ENCODE results near the gene NMNAT2. TPM values are rescaled to one million over a fixed set of nuclear protein-coding genes. Genes with fewer than 3 reads are reported as not detected.

Gene NMNAT2
- polyA plus RNA-seq, 3 donors: 0.22 to 0.43 TPM; not detected in 1

- Histone ChIP-seq H4K20me1 (ENCODE audit: insufficient read depth, low read length) (no peaks in the 10 kb centered on the region), H3K9me3 (replicated peaks in 1 of 2; ENCODE audit: control insufficient read depth in 1 of 2, insufficient read depth in 1 of 2, low read length in 2 of 2) (no peaks in the 10 kb centered on the region), H3K79me2 (ENCODE audit: insufficient read depth, low read length) (no peaks in the 10 kb centered on the region), H3K27me3 (ENCODE audit: control insufficient read depth in 2 of 2, insufficient read depth in 2 of 2, low read length in 2 of 2) (peaks cover 7 to 9% of the 10 kb centered on the region in 2 donors), H3K36me3 (replicated peaks in 1 of 2; ENCODE audit: control insufficient read depth in 1 of 2, insufficient read depth in 2 of 2, low read length in 2 of 2) (no peaks in the 10 kb centered on the region), H3K4me3 (replicated peaks in 1 of 3; ENCODE audit: low read depth in 2 of 3, low read length in 3 of 3) (no peak overlapping the region), H3K4me2 (replicated peaks; ENCODE audit: extremely low read depth, low read length, poor library complexity, severe bottlenecking) (no peak overlapping the region), H3K4me1 (ENCODE audit: control insufficient read depth in 1 of 2, insufficient read depth in 2 of 2, low read length in 2 of 2) (no peaks in the 10 kb centered on the region), H2AFZ (ENCODE audit: insufficient read depth, low read depth, low read length, poor library complexity, severe bottlenecking) (no peak overlapping the region), H3K9ac (ENCODE audit: insufficient read depth, low read length, poor library complexity, severe bottlenecking) (no peak overlapping the region), H3K27ac (ENCODE audit: low read depth in 1 of 2, low read length in 2 of 2) (no peak overlapping the region)
- 90% methylated on average over 2 of the region's 6 CpGs for WGBS (ENCODE audit: insufficient coverage)
- Mint-ChIP-seq H3K4me1 (peaks cover 5% of the 10 kb centered on the region), H3K9me3 (peaks cover 0 to 7% (median 4%) of the 10 kb centered on the region in 7 donors), H3K36me3 (no peaks in the 10 kb centered on the region), H3K27me3 (ENCODE audit: low read depth in 3 of 3) (peaks cover 12 to 20% (median 19%) of the 10 kb centered on the region in 3 donors), H3K4me3 (no peak overlapping the region), H3K27ac (no peak overlapping the region)
- intact Hi-C loops (cut with micrococcal nuclease): no loop called here
- no peak for DNase-seq
- TF ChIP-seq, protein P1, sequence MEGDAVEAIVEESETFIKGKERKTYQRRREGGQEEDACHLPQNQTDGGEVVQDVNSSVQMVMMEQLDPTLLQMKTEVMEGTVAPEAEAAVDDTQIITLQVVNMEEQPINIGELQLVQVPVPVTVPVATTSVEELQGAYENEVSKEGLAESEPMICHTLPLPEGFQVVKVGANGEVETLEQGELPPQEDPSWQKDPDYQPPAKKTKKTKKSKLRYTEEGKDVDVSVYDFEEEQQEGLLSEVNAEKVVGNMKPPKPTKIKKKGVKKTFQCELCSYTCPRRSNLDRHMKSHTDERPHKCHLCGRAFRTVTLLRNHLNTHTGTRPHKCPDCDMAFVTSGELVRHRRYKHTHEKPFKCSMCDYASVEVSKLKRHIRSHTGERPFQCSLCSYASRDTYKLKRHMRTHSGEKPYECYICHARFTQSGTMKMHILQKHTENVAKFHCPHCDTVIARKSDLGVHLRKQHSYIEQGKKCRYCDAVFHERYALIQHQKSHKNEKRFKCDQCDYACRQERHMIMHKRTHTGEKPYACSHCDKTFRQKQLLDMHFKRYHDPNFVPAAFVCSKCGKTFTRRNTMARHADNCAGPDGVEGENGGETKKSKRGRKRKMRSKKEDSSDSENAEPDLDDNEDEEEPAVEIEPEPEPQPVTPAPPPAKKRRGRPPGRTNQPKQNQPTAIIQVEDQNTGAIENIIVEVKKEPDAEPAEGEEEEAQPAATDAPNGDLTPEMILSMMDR (IDR thresholded peaks at IDR 0.05): no peak
Measured at GRCh38 chr1:183385340-183386144, 32.6 kb downstream of the NMNAT2 start.

DNA sequence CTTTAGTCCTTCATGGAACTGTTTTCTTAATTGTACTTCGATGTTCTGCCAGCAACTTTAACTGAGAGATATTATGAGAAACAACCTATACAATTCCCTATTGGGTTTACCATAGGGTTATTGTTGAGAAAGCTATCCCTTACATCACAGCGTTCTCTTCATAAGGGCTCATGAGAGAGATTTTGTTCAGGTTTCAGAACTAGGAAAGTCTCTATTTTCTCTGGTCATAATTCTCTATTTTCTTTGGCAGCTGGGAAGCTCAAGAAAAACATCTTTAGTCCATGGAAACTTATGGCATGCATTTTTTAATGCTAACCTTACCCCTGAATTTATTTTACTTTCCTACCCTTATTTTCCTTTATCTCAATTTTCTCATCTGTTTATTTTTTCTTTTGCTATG lies 38.2 kb downstream of the NMNAT2 start:
- Histone ChIP-seq H4K20me1 (ENCODE audit: insufficient read depth, low read length) (no peaks in the 10 kb centered on the region), H3K9me3 (replicated peaks in 1 of 2; ENCODE audit: control insufficient read depth in 1 of 2, insufficient read depth in 1 of 2, low read length in 2 of 2) (no peaks in the 10 kb centered on the region), H3K36me3 (replicated peaks in 1 of 2; ENCODE audit: control insufficient read depth in 1 of 2, insufficient read depth in 2 of 2, low read length in 2 of 2) (no peaks in the 10 kb centered on the region), H3K4me2 (replicated peaks; ENCODE audit: extremely low read depth, low read length, poor library complexity, severe bottlenecking) (no peak overlapping the region), H3K79me2 (ENCODE audit: insufficient read depth, low read length) (no peaks in the 10 kb centered on the region), H3K4me1 (ENCODE audit: control insufficient read depth in 1 of 2, insufficient read depth in 2 of 2, low read length in 2 of 2) (no peaks in the 10 kb centered on the region), H3K4me3 (replicated peaks in 1 of 3; ENCODE audit: low read depth in 2 of 3, low read length in 3 of 3) (no peak overlapping the region), H3K9ac (ENCODE audit: insufficient read depth, low read length, poor library complexity, severe bottlenecking) (no peak overlapping the region), H3K27ac (ENCODE audit: low read depth in 1 of 2, low read length in 2 of 2) (no peak overlapping the region), H2AFZ (ENCODE audit: insufficient read depth, low read depth, low read length, poor library complexity, severe bottlenecking) (no peak overlapping the region), H3K27me3 (ENCODE audit: control insufficient read depth in 2 of 2, insufficient read depth in 2 of 2, low read length in 2 of 2) (peaks cover 11 to 13% of the 10 kb centered on the region in 2 donors)
- Mint-ChIP-seq H3K27me3 (ENCODE audit: low read depth in 3 of 3) (peaks cover 7 to 25% (median 21%) of the 10 kb centered on the region in 3 donors), H3K36me3 (no peaks in the 10 kb centered on the region), H3K4me1 (no peaks in the 10 kb centered on the region), H3K9me3 (peaks cover 0 to 9% (median 6%) of the 10 kb centered on the region in 7 donors), H3K27ac (no peak overlapping the region), H3K4me3 (peak overlapping the region in 1 of 2 donors; percentile 2)
- no peak for DNase-seq
- intact Hi-C loops (cut with micrococcal nuclease): no loop called here
- WGBS (ENCODE audit: insufficient coverage): no CpG with 5 or more reads among the region's 2 CpGs
- TF ChIP-seq, protein P1 (IDR thresholded peaks at IDR 0.05): no peak

Measured in CD14-positive monocyte (primary cell).